ENCODE data around the gene OR4D2.

GRCh38 chr17:58176200-58176599 lies 9.4 kb downstream of the OR4D2 start:
- TF ChIP-seq POLR2A (IDR thresholded peaks at IDR 0.05; ENCODE audit: insufficient read depth in 1 of 2, low read depth in 2 of 2, low read length in 2 of 2) (no peak), AHDC1 (CRISPR knock-in tag; IDR thresholded peaks at IDR 0.05; ENCODE audit: borderline replicate concordance) (no peak), ZBTB44 (CRISPR knock-in tag; IDR thresholded peaks at IDR 0.05) (no peak), TAF15 (IDR thresholded peaks at IDR 0.05; ENCODE audit: low read depth, low read length, poor library complexity, severe bottlenecking) (no peak), ZNF274 (CRISPR knock-in tag; IDR thresholded peaks at IDR 0.05) (no peak), TAF1 (CRISPR knock-in tag; IDR thresholded peaks at IDR 0.05) (no peak), ZNF850 (CRISPR knock-in tag; conservative IDR thresholded peaks at IDR 0.05) (no peak), NFYB (CRISPR knock-in tag; IDR thresholded peaks at IDR 0.05) (no peak), PHF8 (CRISPR knock-in tag; IDR thresholded peaks at IDR 0.05) (no peak), PRDM15 (CRISPR knock-in tag; IDR thresholded peaks at IDR 0.05) (no peak), ZNF20 (CRISPR knock-in tag; IDR thresholded peaks at IDR 0.05) (no peak), SOX13 (IDR thresholded peaks at IDR 0.05) (no peak), SOX13 (CRISPR knock-in tag; conservative IDR thresholded peaks at IDR 0.05 in 1 of 2, IDR thresholded peaks at IDR 0.05 in 1 of 2) (no peak), ZNF383 (CRISPR knock-in tag; IDR thresholded peaks at IDR 0.05; ENCODE audit: borderline replicate concordance) (no peak), ZXDC (CRISPR knock-in tag; IDR thresholded peaks at IDR 0.05) (no peak)

All from HepG2 (cell line).